Stomach (tissue), 9 donors: ENCODE measurements around the gene NFE2L1. TPM values are rescaled to one million over a fixed set of nuclear protein-coding genes. Genes with fewer than 3 reads are reported as not detected.

ENCODE experiments used
- DNase-seq, 2 donors: peaks; one replicate each; pipeline versions ENCODE4 v3.0.0 to v3.0.0-alpha.2; 2013 to 2019
- H3K27ac ChIP-seq, 5 donors: fragments of 200-600 bp in 4 of 5; sonication (generic) in 4 of 5; one replicate each; pipeline ENCODE4 v1.5.1; 2013 to 2019; ENCODE audit warnings: mild to moderate bottlenecking in 1 of 5, moderate library complexity in 1 of 5
- H3K27me3 ChIP-seq, 3 donors: fragments of 200-600 bp; sonication (generic); one replicate each; pipeline ENCODE4 v1.5.1; 2017 to 2019; ENCODE audit warnings: mixed run types in 1 of 3
- H3K36me3 ChIP-seq, 4 donors: fragments of 200-600 bp; sonication (generic); 1 replicate in 3 of 4; 2 replicates in 1 of 4; pipeline ENCODE4 v1.5.1; 2016 to 2019
- H3K4me1 ChIP-seq, 4 donors: fragments of 200-600 bp; sonication (generic); one replicate each; pipeline ENCODE4 v1.5.1; 2016 to 2019
- H3K4me3 ChIP-seq, 4 donors: fragments of 200-600 bp; sonication (generic) in 3 of 4; one replicate each; pipeline ENCODE4 v1.5.1; 2016 to 2019; ENCODE audit warnings: mild to moderate bottlenecking in 1 of 4
- H3K9me3 ChIP-seq, 4 donors: fragments of 200-600 bp; sonication (generic); one replicate each; pipeline ENCODE4 v1.5.1; 2016 to 2019
- CTCF ChIP-seq, 7 experiments: fragments of 450-650 bp in 4 of 7; fragments of 200-600 bp in 3 of 7; sonication (generic) in 3 of 7; IDR thresholded peaks; one replicate each; pipeline ENCODE4 v1.5.1; 2016 to 2019; ENCODE audit warnings: antibody characterized with exemption in 7 of 7, control low read depth in 2 of 7, mild to moderate bottlenecking in 1 of 7
- EP300 ChIP-seq: sonication (generic); formaldehyde crosslinking; IDR thresholded peaks from one replicate; pipeline ENCODE4 v1.6.1; 2017; ENCODE audit warnings: antibody characterized with exemption
- POLR2A ChIP-seq, 4 donors: fragments of 450-650 bp; IDR thresholded peaks; one replicate each; pipeline ENCODE4 v1.6.1; 2016; ENCODE audit warnings: antibody characterized with exemption in 4 of 4, control low read depth in 2 of 4, mild to moderate bottlenecking in 1 of 4, moderate library complexity in 1 of 4
- POLR2AphosphoS5 ChIP-seq, 3 donors: sonication (generic); formaldehyde crosslinking; IDR thresholded peaks; one replicate each; pipeline ENCODE4 v1.6.1; 2016; ENCODE audit warnings: antibody characterized with exemption in 3 of 3
- WGBS, 5 donors: extraction: QIAGEN DNeasy Blood & Tissue Kit in 3 of 5; methylation state at CpG; one replicate each; pipeline versions ENCODE4 v1.1.5 to v1.1.7; 2013 to 2018; 5-methylcytosine and 5-hydroxymethylcytosine counted together
- intact Hi-C: fragments of 100-400 bp; cut with DNase I; formaldehyde crosslinking; loops from one replicate; pipeline ENCODE4 v1.15.1; 2023; ENCODE audit warnings: low total_unique reads
- polyA plus RNA-seq, 3 donors: library from polyadenylated mRNA; stranded (reverse); fragments of 200-250 nt; gene quantifications; one replicate each; pipeline ENCODE4 v1.2.3, GENCODE V29; 2013
- total RNA-seq, 5 donors: library from RNA; depleted of rRNA; stranded (reverse); fragments of >200 nt; gene quantifications; one replicate each; pipeline versions ENCODE4 v1.1.0 to v1.2.3, GENCODE V29; 2014 to 2016
- donor health status: healthy with polysubstance abuse.
- donor health status: Bipolar disorder and iron deficiency.
- donor health status: healthy.

Gene NFE2L1
- total and polyA plus RNA-seq, 8 donors, result 25.2 to 160 (median 58.3) TPM

- H3K4me3 ChIP-seq, result peak overlapping the region; percentile 47 to 57 (median 49)
- TF ChIP-seq POLR2A (IDR thresholded peaks at IDR 0.05) (no peak), POLR2AphosphoS5 (IDR thresholded peaks at IDR 0.05) (peak; percentile 7 to 56 (median 37)), CTCF (IDR thresholded peaks at IDR 0.05) (peak in 5 of 7 experiments; percentile 74 to 97 (median 85)), EP300 (no peak)
- no peaks in the 10 kb centered on the region for H3K9me3 ChIP-seq
- peaks cover 34 to 53% (median 46%) of the 10 kb centered on the region in 4 donors for H3K4me1 ChIP-seq
- DNase-seq, result peak; percentile 98
- peak overlapping the region; percentile 28 to 87 (median 79) for H3K27ac ChIP-seq
- H3K27me3 ChIP-seq, result peaks cover 0 to 22% (median 11%) of the 10 kb centered on the region in 3 donors
- no peaks in the 10 kb centered on the region for H3K36me3 ChIP-seq
- intact Hi-C loops, result loop anchor here (5.0 kb wide), 2 partner anchors 52 to 102 kb away; no protein-coding TSS in a partner anchor
- WGBS, 5 donors, result 0 to 1% (median 1%) methylated on average over 32 to 56 of the region's 56 CpGs
These were observed 22.9 kb upstream of the NFE2L1 start for GRCh38 chr17:48025040-48025903.

GRCh38 chr17:48025904-48026501 is 22.2 kb upstream of the NFE2L1 start:
- peaks cover 34 to 53% (median 46%) of the 10 kb centered on the region in 4 donors for H3K4me1 ChIP-seq
- TF ChIP-seq CTCF (IDR thresholded peaks at IDR 0.05) (no peak), POLR2A (IDR thresholded peaks at IDR 0.05) (no peak)
- DNase-seq, result no peak
- peaks cover 0 to 20% (median 11%) of the 10 kb centered on the region in 3 donors for H3K27me3 ChIP-seq
- peak overlapping the region in 3 of 4 donors; percentile 47 to 57 (median 48) for H3K4me3 ChIP-seq
- no peaks in the 10 kb centered on the region for H3K9me3 ChIP-seq
- intact Hi-C loops, result loop anchor here (5.0 kb wide), 2 partner anchors 51 to 101 kb away; no protein-coding TSS in a partner anchor
- H3K36me3 ChIP-seq, result no peaks in the 10 kb centered on the region
- WGBS, 5 donors, result 14 to 30% (median 27%) methylated on average over 8 of the region's 8 CpGs
- H3K27ac ChIP-seq, result peak overlapping the region in 4 of 5 donors; percentile 26 to 87 (median 68)

- intact Hi-C loops, result loop anchor here (5.0 kb wide), 2 partner anchors 51 to 101 kb away; no protein-coding TSS in a partner anchor
These were observed 21.4 kb upstream of the NFE2L1 start for GRCh38 chr17:48026502-48027321.

More at GRCh38 chr17:48026502-48027321, 21.4 kb upstream of the NFE2L1 start:
- TF ChIP-seq CTCF (IDR thresholded peaks at IDR 0.05), result peak in 5 of 7 experiments; percentile 77 to 86 (median 82)
- peak in 1 of 3 donors; percentile 60 for TF ChIP-seq POLR2AphosphoS5 (IDR thresholded peaks at IDR 0.05)
- no peak for TF ChIP-seq EP300
- no peak for TF ChIP-seq POLR2A (IDR thresholded peaks at IDR 0.05)
- H3K4me3 ChIP-seq, result peak overlapping the region in 1 of 4 donors; percentile 14
- H3K27me3 ChIP-seq, result peaks cover 0 to 17% (median 11%) of the 10 kb centered on the region in 3 donors
- DNase-seq, result peak; percentile 83 to 97
- peaks cover 34 to 53% (median 46%) of the 10 kb centered on the region in 4 donors for H3K4me1 ChIP-seq
- 17 to 44% (median 21%) methylated on average over 3 to 18 of the region's 18 CpGs for WGBS, 5 donors
- H3K27ac ChIP-seq, result peak overlapping the region in 1 of 5 donors; percentile 87
- H3K9me3 ChIP-seq, result no peaks in the 10 kb centered on the region
- no peaks in the 10 kb centered on the region for H3K36me3 ChIP-seq
